MM.1S (cell line): ENCODE data around the gene ZNF354B.

ENCODE experiments used
- DNase-seq: peaks from one replicate; pipeline ENCODE4 v3.0.0-alpha.2; 2015
- H2AFZ ChIP-seq: fragments of 300-600 bp; sonication (generic); 2 replicates; pipeline ENCODE4 v1.6.0; 2016; ENCODE audit warnings: antibody characterized with exemption, low read length
- H3F3A ChIP-seq: fragments of 300-600 bp; sonication (generic); 2 replicates; pipeline ENCODE4 v1.6.1; 2016; ENCODE audit warnings: mild to moderate bottlenecking, antibody characterized with exemption, low read length, moderate library complexity, mixed read lengths; ENCODE audit not compliant: insufficient read depth
- H3K27ac ChIP-seq: fragments of 300-600 bp; sonication (generic); 2 replicates; pipeline ENCODE4 v1.5.1; 2016; ENCODE audit warnings: mild to moderate bottlenecking, low read length
- H3K27me3 ChIP-seq: fragments of 300-600 bp; sonication (generic); replicated peaks from 2 replicates; pipeline ENCODE4 v1.6.0; 2016; ENCODE audit warnings: low read length; ENCODE audit not compliant: insufficient read depth
- H3K36me3 ChIP-seq: fragments of 300-600 bp; sonication (generic); replicated peaks from 2 replicates; pipeline ENCODE4 v1.6.1; 2016; ENCODE audit warnings: mild to moderate bottlenecking, low read length, mixed read lengths; ENCODE audit not compliant: insufficient read depth
- H3K4me1 ChIP-seq: fragments of 300-600 bp; sonication (generic); 2 replicates; pipeline ENCODE4 v1.6.1; 2016; ENCODE audit warnings: low read length, mixed read lengths
- H3K4me2 ChIP-seq: fragments of 300-600 bp; sonication (generic); 2 replicates; pipeline ENCODE4 v1.6.0; 2016; ENCODE audit warnings: low read depth, low read length
- H3K4me3 ChIP-seq: fragments of 300-600 bp; sonication (generic); 2 replicates; pipeline ENCODE4 v1.5.1; 2016; ENCODE audit warnings: low read length, mixed read lengths
- H3K79me2 ChIP-seq: fragments of 300-600 bp; sonication (generic); 2 replicates; pipeline ENCODE4 v1.6.1; 2016; ENCODE audit warnings: mixed run types, low read length, mixed read lengths
- H3K9ac ChIP-seq: fragments of 300-600 bp; sonication (generic); 2 replicates; pipeline ENCODE4 v1.6.1; 2016; ENCODE audit warnings: low read length, mixed read lengths
- H3K9me2 ChIP-seq: fragments of 300-600 bp; sonication (generic); replicated peaks from 2 replicates; pipeline ENCODE4 v1.6.1; 2016; ENCODE audit warnings: mild to moderate bottlenecking, low read length, mixed read lengths; ENCODE audit not compliant: insufficient read depth
- H3K9me3 ChIP-seq: fragments of 300-600 bp; sonication (generic); replicated peaks from 2 replicates; pipeline ENCODE4 v1.6.1; 2016; ENCODE audit warnings: mild to moderate bottlenecking, low read length, mixed read lengths; ENCODE audit not compliant: insufficient read depth
- H4K20me1 ChIP-seq: fragments of 300-600 bp; sonication (generic); 2 replicates; pipeline ENCODE4 v1.6.1; 2016; ENCODE audit warnings: mild to moderate bottlenecking, low read length, moderate library complexity, mixed read lengths; ENCODE audit not compliant: insufficient read depth
- EZH2 ChIP-seq: fragments of 300-600 bp; sonication (generic); optimal IDR thresholded peaks from 2 replicates; pipeline ENCODE3; 2017; ENCODE audit warnings: low read depth, mild to moderate bottlenecking, antibody characterized with exemption, low read length, mixed read lengths
- EZH2phosphoT487 ChIP-seq: fragments of 300-600 bp; sonication (generic); IDR thresholded peaks from 2 replicates; pipeline ENCODE4 v1.6.1; 2018; ENCODE audit warnings: antibody characterized with exemption, low read length
- TF ChIP-seq, protein P1 (sequence below): fragments of 300-600 bp; sonication (generic); IDR thresholded peaks from 2 replicates; pipeline ENCODE4 v1.5.1; 2016; ENCODE audit warnings: antibody characterized with exemption, low read length, mixed read lengths

The ZNF354B gene

DNA sequence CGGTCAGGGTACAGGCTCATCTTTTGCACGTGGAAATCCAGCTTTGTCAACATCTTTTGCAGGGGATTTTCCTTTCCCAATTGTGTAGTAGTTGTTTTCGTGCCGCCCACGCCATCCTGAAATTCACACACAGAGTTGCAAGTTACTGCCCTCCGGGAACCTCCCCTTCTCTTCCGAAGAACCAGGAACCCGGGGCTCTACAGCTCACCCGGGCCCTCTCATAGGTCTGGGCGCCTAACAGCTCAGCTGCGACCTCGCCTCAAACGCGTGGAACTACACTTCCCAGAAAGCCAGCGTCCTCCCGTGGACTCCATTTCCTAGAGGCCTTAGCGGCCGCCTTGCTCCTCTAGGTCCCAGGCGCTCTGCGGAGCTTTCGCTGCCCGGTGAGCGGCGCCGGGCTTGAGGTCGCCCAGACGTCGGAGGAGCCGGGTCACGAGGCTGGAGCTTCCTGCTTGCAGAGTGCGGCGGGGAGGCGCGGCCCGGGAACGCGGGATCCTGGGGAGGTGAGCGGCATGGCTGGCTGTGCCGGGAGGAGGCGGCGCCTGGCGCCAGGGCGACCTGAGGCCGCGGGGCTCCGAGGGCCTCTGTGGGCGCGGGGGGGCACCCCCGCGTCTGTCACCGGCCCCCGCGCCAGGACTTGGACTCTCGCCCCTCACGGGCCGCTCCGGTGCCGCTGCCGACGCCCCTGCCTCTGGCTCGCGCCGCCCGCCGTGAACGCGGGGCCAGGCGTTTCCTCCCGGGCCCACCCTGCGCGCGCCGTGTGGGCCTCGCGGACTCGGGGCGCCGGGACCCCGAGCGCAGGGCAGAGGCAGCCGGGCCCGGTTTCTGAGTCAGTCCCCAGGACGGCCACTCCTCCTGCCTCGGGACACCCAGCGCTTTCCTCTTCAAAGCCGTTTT is at the start of gene ZNF354B:
TSS of gene ZNF354B (plus strand) at position 329 of the 897 bp plus-strand sequence. CDS start 1,095 bp downstream, outside the sequence.
- TF ChIP-seq, protein P1, sequence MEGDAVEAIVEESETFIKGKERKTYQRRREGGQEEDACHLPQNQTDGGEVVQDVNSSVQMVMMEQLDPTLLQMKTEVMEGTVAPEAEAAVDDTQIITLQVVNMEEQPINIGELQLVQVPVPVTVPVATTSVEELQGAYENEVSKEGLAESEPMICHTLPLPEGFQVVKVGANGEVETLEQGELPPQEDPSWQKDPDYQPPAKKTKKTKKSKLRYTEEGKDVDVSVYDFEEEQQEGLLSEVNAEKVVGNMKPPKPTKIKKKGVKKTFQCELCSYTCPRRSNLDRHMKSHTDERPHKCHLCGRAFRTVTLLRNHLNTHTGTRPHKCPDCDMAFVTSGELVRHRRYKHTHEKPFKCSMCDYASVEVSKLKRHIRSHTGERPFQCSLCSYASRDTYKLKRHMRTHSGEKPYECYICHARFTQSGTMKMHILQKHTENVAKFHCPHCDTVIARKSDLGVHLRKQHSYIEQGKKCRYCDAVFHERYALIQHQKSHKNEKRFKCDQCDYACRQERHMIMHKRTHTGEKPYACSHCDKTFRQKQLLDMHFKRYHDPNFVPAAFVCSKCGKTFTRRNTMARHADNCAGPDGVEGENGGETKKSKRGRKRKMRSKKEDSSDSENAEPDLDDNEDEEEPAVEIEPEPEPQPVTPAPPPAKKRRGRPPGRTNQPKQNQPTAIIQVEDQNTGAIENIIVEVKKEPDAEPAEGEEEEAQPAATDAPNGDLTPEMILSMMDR = no peak
- TF ChIP-seq EZH2phosphoT487 (no peak), EZH2 (no peak)
- Histone ChIP-seq H3F3A (no peaks in the 10 kb centered on the region), H3K79me2 (no peaks in the 10 kb centered on the region), H3K9me3 (no peaks in the 10 kb centered on the region), H4K20me1 (no peaks in the 10 kb centered on the region), H3K9me2 (no peaks in the 10 kb centered on the region), H2AFZ (0 out of 2 replicates have a peak within 1 kb of the TSS, but pooled peaks have one; percentile 14), H3K27me3 (no peaks in the 10 kb centered on the region), H3K4me1 (no peaks in the 10 kb centered on the region), H3K4me2 (peak within 1 kb of the TSS; percentile 37; the same call in 1 of the 2 replicates), H3K27ac (no peak within 1 kb of the TSS), H3K4me3 (peak within 1 kb of the TSS; percentile 30; the same call in 1 of the 2 replicates), H3K36me3 (no peaks in the 10 kb centered on the region), H3K9ac (no peak within 1 kb of the TSS)
- DNase-seq = peak; percentile 23

DNA sequence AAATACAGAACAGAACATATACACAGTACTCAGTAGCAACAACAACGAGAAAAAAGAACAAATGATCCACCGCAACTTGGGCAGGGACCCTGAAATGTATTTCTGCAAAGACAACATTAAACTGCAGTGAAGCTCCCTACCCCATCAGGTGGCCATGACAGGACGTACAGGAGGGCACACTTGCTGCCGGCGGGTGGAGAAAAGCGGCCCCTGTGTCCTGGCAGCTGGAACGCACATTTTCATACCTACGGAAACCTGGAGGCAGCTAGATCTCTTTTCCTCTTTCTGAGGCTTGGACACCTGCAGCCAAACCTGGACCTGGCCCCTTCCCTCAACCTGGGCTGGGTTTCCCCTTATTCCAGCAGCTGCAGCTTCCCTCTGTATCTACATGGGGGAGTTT is 42.2 kb upstream of the ZNF354B start:
- H3K36me3 ChIP-seq = no peaks in the 10 kb centered on the region
- H3K4me1 ChIP-seq = no peaks in the 10 kb centered on the region
- H3K4me3 ChIP-seq = no peak overlapping the region
- H3K27ac ChIP-seq = no peak overlapping the region
- H3F3A ChIP-seq = no peaks in the 10 kb centered on the region
- H3K9me2 ChIP-seq = no peaks in the 10 kb centered on the region
- no peaks in the 10 kb centered on the region for H3K9me3 ChIP-seq
- H3K27me3 ChIP-seq = peaks cover 21% of the 10 kb centered on the region
- no peak overlapping the region for H2AFZ ChIP-seq
- TF ChIP-seq, protein P1 = no peak
- TF ChIP-seq EZH2phosphoT487 = no peak
- TF ChIP-seq EZH2 = no peak
- no peak for DNase-seq
- no peak overlapping the region for H3K9ac ChIP-seq
- H4K20me1 ChIP-seq = no peaks in the 10 kb centered on the region
- H3K4me2 ChIP-seq = no peak overlapping the region
- no peaks in the 10 kb centered on the region for H3K79me2 ChIP-seq

DNA sequence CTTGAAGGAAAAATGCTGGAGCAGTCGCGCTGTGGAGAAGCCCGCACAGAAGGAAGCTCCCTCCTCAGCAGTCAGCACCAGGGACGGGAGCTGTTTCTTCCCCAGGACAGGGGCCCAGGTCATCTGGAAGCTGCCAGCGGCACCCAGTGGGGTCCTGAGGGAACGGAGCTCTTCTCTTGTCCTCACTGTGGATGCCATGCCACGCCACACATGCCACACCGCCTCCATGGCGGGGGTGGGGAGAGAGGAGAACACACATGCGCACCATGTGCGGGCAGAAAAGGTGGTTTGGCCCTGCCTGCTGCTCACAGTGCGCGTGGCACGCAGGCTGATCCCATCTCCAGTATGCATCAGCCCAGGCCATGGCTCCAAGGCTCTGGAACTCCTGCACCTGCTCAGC is 41.7 kb upstream of the ZNF354B start:
- no peak for TF ChIP-seq EZH2phosphoT487
- TF ChIP-seq, protein P1 = no peak
- TF ChIP-seq EZH2 = no peak
- no peak overlapping the region for H3K27ac ChIP-seq

More for the DNA sequence above, 41.7 kb upstream of the ZNF354B start:
- Histone ChIP-seq H3K79me2 (no peaks in the 10 kb centered on the region), H2AFZ (no peak overlapping the region), H4K20me1 (no peaks in the 10 kb centered on the region), H3F3A (no peaks in the 10 kb centered on the region), H3K27me3 (peaks cover 21% of the 10 kb centered on the region), H3K4me3 (no peak overlapping the region), H3K4me1 (no peaks in the 10 kb centered on the region), H3K9me2 (no peaks in the 10 kb centered on the region), H3K9ac (no peak overlapping the region), H3K4me2 (no peak overlapping the region), H3K36me3 (no peaks in the 10 kb centered on the region), H3K9me3 (no peaks in the 10 kb centered on the region)
- DNase-seq = no peak
